SK-N-SH (cell line): ENCODE results near the gene LCN6.

Source experiments
- ELF1 ChIP-seq: IDR thresholded peaks from 2 replicates; pipeline ENCODE4 v1.4.0; 2012
- EP300 ChIP-seq, 2 experiments: IDR thresholded peaks; 2 replicates each; pipeline versions ENCODE4 v1.4.0 to v1.6.1; 2012; ENCODE audit warnings: borderline replicate concordance in 1 of 2, low read depth in 1 of 2, low read length in 1 of 2
- EZH2phosphoT487 ChIP-seq: fragments of 200-600 bp; sonication (generic); IDR thresholded peaks from 2 replicates; pipeline ENCODE4 v1.6.1; 2017; ENCODE audit warnings: low read depth, mixed run types, mild to moderate bottlenecking, antibody characterized with exemption, moderate library complexity, borderline replicate concordance
- FOXM1 ChIP-seq: IDR thresholded peaks from 2 replicates; pipeline ENCODE4 v1.4.0; 2012; ENCODE audit warnings: low read depth, mild to moderate bottlenecking
- GABPA ChIP-seq: IDR thresholded peaks from 2 replicates; pipeline ENCODE4 v1.4.0; 2012; ENCODE audit warnings: low read depth, mild to moderate bottlenecking
- NFIC ChIP-seq: IDR thresholded peaks from 2 replicates; pipeline ENCODE4 v1.4.0; 2012; ENCODE audit warnings: borderline replicate concordance
- POLR2AphosphoS5 ChIP-seq: IDR thresholded peaks from 2 replicates; pipeline ENCODE4 v1.6.1; 2012; ENCODE audit warnings: low read depth, low read length
- YY1 ChIP-seq: IDR thresholded peaks from 2 replicates; pipeline ENCODE4 v1.4.0; 2012; ENCODE audit warnings: low read depth, mild to moderate bottlenecking
- TF ChIP-seq, protein P1 (sequence below): IDR thresholded peaks from 2 replicates; pipeline ENCODE4 v1.4.0; 2012; ENCODE audit warnings: low read depth, borderline replicate concordance
- TF ChIP-seq, protein P2 (sequence below): fragments of 200-600 bp; sonication (generic); IDR thresholded peaks from 2 replicates; pipeline ENCODE4 v1.6.1; 2017; ENCODE audit warnings: antibody characterized with exemption, mild to moderate bottlenecking, moderate library complexity
- TF ChIP-seq, protein P3 (sequence below): IDR thresholded peaks from 2 replicates; pipeline ENCODE4 v1.6.1; 2012; ENCODE audit warnings: mild to moderate bottlenecking, low read depth, low read length, moderate library complexity
- TF ChIP-seq, protein P4 (sequence below): IDR thresholded peaks from 2 replicates; pipeline ENCODE4 v1.4.0; 2012; ENCODE audit warnings: low read depth, borderline replicate concordance

DNA sequence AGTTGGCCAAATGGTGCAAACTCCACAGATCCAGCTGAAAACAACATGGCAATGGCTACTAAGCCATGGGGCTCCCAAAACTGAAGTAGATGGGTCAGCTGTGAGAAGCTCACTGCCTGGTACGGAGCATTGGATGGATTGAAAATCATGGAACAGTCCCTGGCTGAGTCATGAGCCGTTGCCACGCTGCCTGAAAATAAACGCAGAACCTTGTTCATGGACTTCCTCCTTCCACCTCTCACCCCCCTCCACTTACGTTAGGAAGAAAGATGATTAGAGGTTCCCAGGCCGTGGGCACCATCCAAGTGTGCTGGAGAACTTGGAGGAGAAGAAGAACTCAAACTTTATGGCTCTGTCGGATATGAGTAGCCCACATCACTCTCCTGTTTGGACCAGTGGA, 42.8 kb downstream of the LCN6 start:
- no peak for TF ChIP-seq GABPA
- TF ChIP-seq, protein P1, sequence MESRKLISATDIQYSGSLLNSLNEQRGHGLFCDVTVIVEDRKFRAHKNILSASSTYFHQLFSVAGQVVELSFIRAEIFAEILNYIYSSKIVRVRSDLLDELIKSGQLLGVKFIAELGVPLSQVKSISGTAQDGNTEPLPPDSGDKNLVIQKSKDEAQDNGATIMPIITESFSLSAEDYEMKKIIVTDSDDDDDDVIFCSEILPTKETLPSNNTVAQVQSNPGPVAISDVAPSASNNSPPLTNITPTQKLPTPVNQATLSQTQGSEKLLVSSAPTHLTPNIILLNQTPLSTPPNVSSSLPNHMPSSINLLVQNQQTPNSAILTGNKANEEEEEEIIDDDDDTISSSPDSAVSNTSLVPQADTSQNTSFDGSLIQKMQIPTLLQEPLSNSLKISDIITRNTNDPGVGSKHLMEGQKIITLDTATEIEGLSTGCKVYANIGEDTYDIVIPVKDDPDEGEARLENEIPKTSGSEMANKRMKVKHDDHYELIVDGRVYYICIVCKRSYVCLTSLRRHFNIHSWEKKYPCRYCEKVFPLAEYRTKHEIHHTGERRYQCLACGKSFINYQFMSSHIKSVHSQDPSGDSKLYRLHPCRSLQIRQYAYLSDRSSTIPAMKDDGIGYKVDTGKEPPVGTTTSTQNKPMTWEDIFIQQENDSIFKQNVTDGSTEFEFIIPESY = no peak
- TF ChIP-seq, protein P2, sequence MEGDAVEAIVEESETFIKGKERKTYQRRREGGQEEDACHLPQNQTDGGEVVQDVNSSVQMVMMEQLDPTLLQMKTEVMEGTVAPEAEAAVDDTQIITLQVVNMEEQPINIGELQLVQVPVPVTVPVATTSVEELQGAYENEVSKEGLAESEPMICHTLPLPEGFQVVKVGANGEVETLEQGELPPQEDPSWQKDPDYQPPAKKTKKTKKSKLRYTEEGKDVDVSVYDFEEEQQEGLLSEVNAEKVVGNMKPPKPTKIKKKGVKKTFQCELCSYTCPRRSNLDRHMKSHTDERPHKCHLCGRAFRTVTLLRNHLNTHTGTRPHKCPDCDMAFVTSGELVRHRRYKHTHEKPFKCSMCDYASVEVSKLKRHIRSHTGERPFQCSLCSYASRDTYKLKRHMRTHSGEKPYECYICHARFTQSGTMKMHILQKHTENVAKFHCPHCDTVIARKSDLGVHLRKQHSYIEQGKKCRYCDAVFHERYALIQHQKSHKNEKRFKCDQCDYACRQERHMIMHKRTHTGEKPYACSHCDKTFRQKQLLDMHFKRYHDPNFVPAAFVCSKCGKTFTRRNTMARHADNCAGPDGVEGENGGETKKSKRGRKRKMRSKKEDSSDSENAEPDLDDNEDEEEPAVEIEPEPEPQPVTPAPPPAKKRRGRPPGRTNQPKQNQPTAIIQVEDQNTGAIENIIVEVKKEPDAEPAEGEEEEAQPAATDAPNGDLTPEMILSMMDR = no peak
- TF ChIP-seq EZH2phosphoT487 = no peak
- TF ChIP-seq EP300 (IDR thresholded peaks at IDR 0.05; ENCODE audit: borderline replicate concordance in 1 of 2, low read depth in 1 of 2, low read length in 1 of 2) = no peak
- TF ChIP-seq, protein P3, sequence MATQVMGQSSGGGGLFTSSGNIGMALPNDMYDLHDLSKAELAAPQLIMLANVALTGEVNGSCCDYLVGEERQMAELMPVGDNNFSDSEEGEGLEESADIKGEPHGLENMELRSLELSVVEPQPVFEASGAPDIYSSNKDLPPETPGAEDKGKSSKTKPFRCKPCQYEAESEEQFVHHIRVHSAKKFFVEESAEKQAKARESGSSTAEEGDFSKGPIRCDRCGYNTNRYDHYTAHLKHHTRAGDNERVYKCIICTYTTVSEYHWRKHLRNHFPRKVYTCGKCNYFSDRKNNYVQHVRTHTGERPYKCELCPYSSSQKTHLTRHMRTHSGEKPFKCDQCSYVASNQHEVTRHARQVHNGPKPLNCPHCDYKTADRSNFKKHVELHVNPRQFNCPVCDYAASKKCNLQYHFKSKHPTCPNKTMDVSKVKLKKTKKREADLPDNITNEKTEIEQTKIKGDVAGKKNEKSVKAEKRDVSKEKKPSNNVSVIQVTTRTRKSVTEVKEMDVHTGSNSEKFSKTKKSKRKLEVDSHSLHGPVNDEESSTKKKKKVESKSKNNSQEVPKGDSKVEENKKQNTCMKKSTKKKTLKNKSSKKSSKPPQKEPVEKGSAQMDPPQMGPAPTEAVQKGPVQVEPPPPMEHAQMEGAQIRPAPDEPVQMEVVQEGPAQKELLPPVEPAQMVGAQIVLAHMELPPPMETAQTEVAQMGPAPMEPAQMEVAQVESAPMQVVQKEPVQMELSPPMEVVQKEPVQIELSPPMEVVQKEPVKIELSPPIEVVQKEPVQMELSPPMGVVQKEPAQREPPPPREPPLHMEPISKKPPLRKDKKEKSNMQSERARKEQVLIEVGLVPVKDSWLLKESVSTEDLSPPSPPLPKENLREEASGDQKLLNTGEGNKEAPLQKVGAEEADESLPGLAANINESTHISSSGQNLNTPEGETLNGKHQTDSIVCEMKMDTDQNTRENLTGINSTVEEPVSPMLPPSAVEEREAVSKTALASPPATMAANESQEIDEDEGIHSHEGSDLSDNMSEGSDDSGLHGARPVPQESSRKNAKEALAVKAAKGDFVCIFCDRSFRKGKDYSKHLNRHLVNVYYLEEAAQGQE = no peak
- TF ChIP-seq FOXM1 = no peak
- TF ChIP-seq YY1 = no peak
- no peak for TF ChIP-seq ELF1
- TF ChIP-seq POLR2AphosphoS5 = no peak
- TF ChIP-seq, protein P4, sequence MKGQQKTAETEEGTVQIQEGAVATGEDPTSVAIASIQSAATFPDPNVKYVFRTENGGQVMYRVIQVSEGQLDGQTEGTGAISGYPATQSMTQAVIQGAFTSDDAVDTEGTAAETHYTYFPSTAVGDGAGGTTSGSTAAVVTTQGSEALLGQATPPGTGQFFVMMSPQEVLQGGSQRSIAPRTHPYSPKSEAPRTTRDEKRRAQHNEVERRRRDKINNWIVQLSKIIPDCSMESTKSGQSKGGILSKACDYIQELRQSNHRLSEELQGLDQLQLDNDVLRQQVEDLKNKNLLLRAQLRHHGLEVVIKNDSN = no peak
- no peak for TF ChIP-seq NFIC
